Mesodermal cell (in vitro differentiated cells): ENCODE measurements around the gene COQ2.

Experiments used
- H3K27ac ChIP-seq: 2 replicates; pipeline ENCODE4 v1.7.0; 2013; ENCODE audit warnings: mild to moderate bottlenecking, low read depth, low read length, moderate library complexity; ENCODE audit not compliant: severe bottlenecking
- H3K36me3 ChIP-seq: 2 replicates; pipeline ENCODE4 v1.7.1; 2013; ENCODE audit warnings: mild to moderate bottlenecking, low read length, moderate library complexity; ENCODE audit not compliant: control insufficient read depth, insufficient read depth
- H3K4me1 ChIP-seq: one replicate; pipeline ENCODE4 v1.7.1; 2013; ENCODE audit warnings: mild to moderate bottlenecking, low read length; ENCODE audit not compliant: insufficient read depth, control insufficient read depth, poor library complexity, severe bottlenecking
- H3K4me3 ChIP-seq: 2 replicates; pipeline ENCODE4 v1.7.0; 2013; ENCODE audit warnings: low read length, control low read depth, mild to moderate bottlenecking; ENCODE audit not compliant: insufficient read depth, poor library complexity, severe bottlenecking; ENCODE audit errors: extremely low read depth
- H3K9me3 ChIP-seq: 2 replicates; pipeline ENCODE4 v1.7.1; 2013; ENCODE audit warnings: mild to moderate bottlenecking, low read length, moderate library complexity; ENCODE audit not compliant: control insufficient read depth
- WGBS, 2 experiments: methylation state at CpG; one replicate each; pipeline ENCODE4 v1.1.5; 2013; ENCODE audit warnings: missing lambda C conversion rate in 2 of 2; ENCODE audit not compliant: insufficient coverage in 2 of 2; 5-methylcytosine and 5-hydroxymethylcytosine counted together

Gene COQ2

GRCh38 chr4:83266689-83267088, 17.9 kb downstream of the COQ2 start:
- 57 to 100% methylated on average over 1 of the region's 1 CpG for WGBS, 2 experiments
- Histone ChIP-seq H3K27ac (no peak overlapping the region), H3K4me3 (no peak overlapping the region), H3K4me1 (no peaks in the 10 kb centered on the region), H3K36me3 (peaks cover 40% of the 10 kb centered on the region), H3K9me3 (no peaks in the 10 kb centered on the region)

- Histone ChIP-seq H3K27ac (no peak overlapping the region), H3K4me3 (no peak overlapping the region), H3K9me3 (no peaks in the 10 kb centered on the region), H3K36me3 (peaks cover 30% of the 10 kb centered on the region), H3K4me1 (no peaks in the 10 kb centered on the region)
- 77 to 78% methylated on average over 1 of the region's 1 CpG for WGBS, 2 experiments
Observed at GRCh38 chr4:83263106-83263505, 21.5 kb downstream of the COQ2 start.

GRCh38 chr4:83262682-83263081, 21.9 kb downstream of the COQ2 start:
- H3K36me3 ChIP-seq, result peaks cover 30% of the 10 kb centered on the region
- no peaks in the 10 kb centered on the region for H3K4me1 ChIP-seq
- H3K9me3 ChIP-seq, result no peaks in the 10 kb centered on the region
- no peak overlapping the region for H3K27ac ChIP-seq
- no peak overlapping the region for H3K4me3 ChIP-seq
- WGBS, 2 experiments, result no CpG with 5 or more reads among the region's 2 CpGs

GRCh38 chr4:83261307-83261706, 23.3 kb downstream of the COQ2 start:
- Histone ChIP-seq H3K27ac (no peak overlapping the region), H3K9me3 (no peaks in the 10 kb centered on the region), H3K4me1 (no peaks in the 10 kb centered on the region), H3K36me3 (peaks cover 17% of the 10 kb centered on the region), H3K4me3 (no peak overlapping the region)
- WGBS, 2 experiments, result 85 to 86% methylated on average over 5 of the region's 5 CpGs

- Histone ChIP-seq H3K9me3 (no peaks in the 10 kb centered on the region), H3K4me3 (no peak overlapping the region), H3K27ac (no peak overlapping the region), H3K4me1 (no peaks in the 10 kb centered on the region), H3K36me3 (peaks cover 8% of the 10 kb centered on the region)
- no CpG with 5 or more reads among the region's 1 CpG for WGBS, 2 experiments
Observed at GRCh38 chr4:83259586-83259985, 25.0 kb downstream of the COQ2 start.

GRCh38 chr4:83258461-83258860, 26.1 kb downstream of the COQ2 start:
- Histone ChIP-seq H3K27ac (no peak overlapping the region), H3K36me3 (peaks cover 6% of the 10 kb centered on the region), H3K9me3 (no peaks in the 10 kb centered on the region), H3K4me1 (no peaks in the 10 kb centered on the region), H3K4me3 (no peak overlapping the region)

GRCh38 chr4:83257811-83258210, 26.8 kb downstream of the COQ2 start:
- Histone ChIP-seq H3K9me3 (no peaks in the 10 kb centered on the region), H3K4me3 (no peak overlapping the region), H3K27ac (peak overlapping the region; percentile 74), H3K36me3 (no peaks in the 10 kb centered on the region), H3K4me1 (no peaks in the 10 kb centered on the region)
- WGBS, 2 experiments, result 87 to 95% methylated on average over 3 to 7 of the region's 7 CpGs

- Histone ChIP-seq H3K9me3 (no peaks in the 10 kb centered on the region), H3K36me3 (no peaks in the 10 kb centered on the region), H3K4me3 (no peak overlapping the region), H3K4me1 (no peaks in the 10 kb centered on the region), H3K27ac (peak overlapping the region; percentile 48)
- no CpG with 5 or more reads among the region's 1 CpG for WGBS, 2 experiments
Observed at GRCh38 chr4:83255584-83255983, 29.0 kb downstream of the COQ2 start.

- Histone ChIP-seq H3K9me3 (no peaks in the 10 kb centered on the region), H3K4me1 (peaks cover 4% of the 10 kb centered on the region), H3K4me3 (no peak overlapping the region), H3K27ac (no peak overlapping the region), H3K36me3 (no peaks in the 10 kb centered on the region)
- WGBS, 2 experiments, result 80 to 84% methylated on average over 1 to 3 of the region's 7 CpGs
Observed at GRCh38 chr4:83252782-83253405, 31.7 kb downstream of the COQ2 start.

GRCh38 chr4:83251447-83251830, 33.2 kb downstream of the COQ2 start:
- 71 to 89% methylated on average over 1 of the region's 2 CpGs for WGBS, 2 experiments
- Histone ChIP-seq H3K27ac (no peak overlapping the region), H3K4me3 (no peak overlapping the region), H3K9me3 (no peaks in the 10 kb centered on the region), H3K36me3 (no peaks in the 10 kb centered on the region), H3K4me1 (peaks cover 4% of the 10 kb centered on the region)

GRCh38 chr4:83250687-83251446, 33.7 kb downstream of the COQ2 start:
- H3K27ac ChIP-seq, result no peak overlapping the region
- H3K9me3 ChIP-seq, result no peaks in the 10 kb centered on the region
- WGBS, 2 experiments, result 88 to 89% methylated on average over 5 to 7 of the region's 7 CpGs

More at GRCh38 chr4:83250687-83251446, 33.7 kb downstream of the COQ2 start:
- Histone ChIP-seq H3K36me3 (no peaks in the 10 kb centered on the region), H3K4me3 (no peak overlapping the region), H3K4me1 (peaks cover 4% of the 10 kb centered on the region)
